Caki2 (cell line): ENCODE data around the gene GAMT. TPM values are rescaled to one million over a fixed set of nuclear protein-coding genes. Genes with fewer than 3 reads are reported as not detected.

Experiments
- DNase-seq: peaks from one replicate; pipeline ENCODE4 v3.0.0-alpha.2; 2015; ENCODE audit warnings: low read depth
- in situ Hi-C: cut with HindIII; loops from 2 replicates; pipeline ENCODE4 v1.10.0; 2016; ENCODE audit warnings: low sequenced_read_pairs, low pct_unique_long_range_greater_than_20kb, mixed read lengths
- total RNA-seq: library from RNA; depleted of rRNA; stranded (reverse); fragments of >200 nt; shearing (Covaris generic); gene quantifications from 2 replicates; pipeline ENCODE4 v1.2.3, GENCODE V29; 2014; ENCODE audit warnings: low replicate concordance

Gene GAMT
- total RNA-seq, 1 experiment from 2014 or later = 68.1 TPM

- in situ Hi-C loops = no loop called here
- no peak for DNase-seq
These were observed 34.1 kb upstream of the GAMT start for GRCh38 chr19:1435378-1435989.

GRCh38 chr19:1434577-1435060 lies 33.3 kb upstream of the GAMT start:
- in situ Hi-C loops = no loop called here
- no peak for DNase-seq

GRCh38 chr19:1434040-1434366 lies 32.7 kb upstream of the GAMT start:
- no peak for DNase-seq
- in situ Hi-C loops = no loop called here

DNA sequence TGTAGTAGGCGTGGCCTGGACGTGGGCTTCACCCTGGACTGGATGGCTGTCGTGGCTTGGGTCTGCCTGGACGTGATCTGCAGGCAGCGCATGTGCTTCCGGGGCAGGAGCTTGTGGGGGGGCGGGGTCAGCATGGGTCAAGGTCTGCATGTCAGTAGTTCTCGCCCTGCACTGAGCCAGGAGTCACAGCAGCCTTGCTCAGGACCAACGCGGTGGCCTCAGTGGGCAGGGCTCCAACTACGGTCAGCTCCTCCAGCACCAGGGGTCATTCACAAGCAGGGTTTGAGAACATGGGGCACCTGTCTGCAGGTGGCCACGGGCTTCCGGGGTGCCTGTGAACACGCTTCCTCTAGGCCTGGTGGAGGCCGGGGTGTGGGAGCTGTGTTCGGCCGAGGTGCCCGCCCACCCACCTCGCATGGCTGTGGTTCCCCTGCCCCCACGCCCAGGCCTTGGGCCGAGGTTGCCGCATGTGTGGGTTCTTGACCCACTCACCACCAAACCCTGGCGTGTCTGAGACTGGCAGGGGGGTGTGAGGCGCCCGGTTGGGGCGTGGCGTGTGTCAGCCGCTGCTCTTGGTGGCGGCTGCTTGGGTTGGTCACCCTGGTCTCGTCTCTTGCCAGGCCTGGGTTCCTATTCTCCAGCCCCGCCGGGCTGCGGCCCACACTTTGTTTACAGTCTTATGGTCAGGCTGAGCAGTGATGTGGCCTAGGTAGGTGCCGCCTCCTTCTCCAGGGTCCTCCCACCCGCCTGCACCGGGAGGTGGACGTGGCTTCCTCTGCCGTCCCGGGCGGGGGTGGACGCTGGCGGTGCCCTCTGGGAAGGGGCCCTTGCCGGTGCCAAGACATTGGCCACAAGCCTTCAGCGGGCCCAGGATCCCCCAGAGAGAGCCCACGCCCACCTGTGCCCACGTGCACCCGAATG lies 32.0 kb upstream of the GAMT start:
- DNase-seq = no peak
- in situ Hi-C loops = no loop called here

DNA sequence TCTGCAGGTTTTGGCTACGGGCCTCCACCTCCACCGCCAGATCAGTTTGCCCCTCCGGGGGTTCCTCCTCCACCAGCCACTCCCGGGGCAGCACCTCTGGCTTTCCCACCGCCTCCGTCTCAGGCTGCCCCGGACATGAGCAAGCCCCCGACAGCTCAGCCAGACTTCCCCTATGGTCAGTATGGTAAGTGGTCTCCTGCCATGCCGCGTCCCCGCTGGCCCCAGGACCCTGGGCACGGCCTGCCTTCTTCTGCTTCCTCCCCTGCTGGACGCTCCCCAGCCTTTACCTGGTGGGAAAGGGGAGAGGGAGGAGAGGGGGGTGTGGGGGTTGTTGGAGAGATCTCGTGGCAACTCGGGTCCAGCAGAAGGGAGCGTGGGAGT lies 31.2 kb upstream of the GAMT start:
- DNase-seq = no peak
- in situ Hi-C loops = no loop called here

- in situ Hi-C loops = no loop called here
- no peak for DNase-seq
These were observed 30.6 kb upstream of the GAMT start for GRCh38 chr19:1431759-1432506.

GRCh38 chr19:1430246-1430645 lies 28.9 kb upstream of the GAMT start:
- no peak for DNase-seq
- in situ Hi-C loops = no loop called here

GRCh38 chr19:1429750-1430149 lies 28.4 kb upstream of the GAMT start:
- in situ Hi-C loops = no loop called here
- DNase-seq = no peak

DNA sequence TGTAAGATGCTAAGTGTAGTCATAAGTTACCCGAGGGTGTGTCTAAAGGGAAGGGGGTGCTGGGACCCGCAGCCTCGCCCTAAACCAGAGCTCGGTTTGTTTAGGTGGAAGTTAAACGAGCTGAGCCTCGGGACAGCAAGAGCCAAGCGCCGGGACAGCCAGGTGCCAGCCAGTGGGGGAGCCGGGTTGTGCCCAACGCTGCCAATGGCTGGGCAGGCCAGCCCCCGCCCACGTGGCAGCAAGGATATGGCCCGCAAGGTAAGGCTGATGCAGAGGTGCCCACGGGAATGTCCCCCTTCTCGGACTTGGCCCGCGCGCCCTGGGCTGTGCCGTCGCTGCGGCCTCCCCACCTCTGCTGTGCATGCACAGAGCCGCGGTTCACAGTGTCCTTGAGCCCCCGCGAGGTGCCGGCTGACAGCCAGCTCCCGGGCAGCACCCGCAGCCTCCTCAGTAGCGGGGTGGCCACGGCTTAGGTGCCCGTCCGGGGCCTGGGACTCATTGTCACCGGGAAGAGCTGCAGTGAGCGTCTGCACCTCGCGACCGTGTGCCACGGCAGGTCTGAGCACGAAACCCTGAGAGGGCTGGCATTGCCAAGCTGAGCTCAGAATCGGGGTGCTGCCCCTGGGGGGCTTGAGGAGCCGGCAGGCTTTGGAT lies 27.5 kb upstream of the GAMT start:
- DNase-seq = no peak
- in situ Hi-C loops = no loop called here

DNA sequence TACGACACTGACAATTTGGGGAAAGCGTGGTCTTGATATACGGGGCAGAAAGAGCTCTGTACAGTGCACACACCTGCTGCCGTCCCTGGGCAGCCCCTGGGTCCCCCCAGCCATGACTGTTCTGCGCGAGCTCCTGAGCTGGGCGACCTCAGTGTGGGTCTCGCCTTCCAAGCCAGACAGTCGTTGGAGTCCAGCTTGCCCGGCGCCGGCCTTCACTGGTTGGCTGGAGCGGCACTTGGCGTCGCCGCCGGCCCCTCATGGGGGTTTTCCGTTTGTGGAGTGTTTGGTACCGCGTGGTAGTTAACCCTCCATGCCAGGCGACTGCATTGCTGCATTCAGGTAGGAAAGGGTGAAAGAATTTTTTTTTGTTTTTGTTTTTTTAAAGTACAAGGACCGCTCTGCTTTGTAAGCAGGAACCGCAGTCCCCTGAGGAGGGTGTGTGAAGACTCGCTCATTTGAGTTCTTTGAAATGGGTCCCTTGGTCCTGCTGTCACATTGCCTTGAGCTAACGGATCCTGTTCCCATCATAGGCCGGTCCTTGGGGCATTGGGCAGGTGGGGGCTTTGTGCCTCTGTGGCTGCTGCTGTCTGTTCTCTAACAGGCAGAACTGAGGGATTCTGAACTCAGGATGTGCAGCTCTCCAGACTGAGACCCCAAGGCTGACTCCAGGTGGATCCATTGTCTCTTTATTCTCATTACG lies 26.0 kb upstream of the GAMT start:
- in situ Hi-C loops = no loop called here
- no peak for DNase-seq

DNA sequence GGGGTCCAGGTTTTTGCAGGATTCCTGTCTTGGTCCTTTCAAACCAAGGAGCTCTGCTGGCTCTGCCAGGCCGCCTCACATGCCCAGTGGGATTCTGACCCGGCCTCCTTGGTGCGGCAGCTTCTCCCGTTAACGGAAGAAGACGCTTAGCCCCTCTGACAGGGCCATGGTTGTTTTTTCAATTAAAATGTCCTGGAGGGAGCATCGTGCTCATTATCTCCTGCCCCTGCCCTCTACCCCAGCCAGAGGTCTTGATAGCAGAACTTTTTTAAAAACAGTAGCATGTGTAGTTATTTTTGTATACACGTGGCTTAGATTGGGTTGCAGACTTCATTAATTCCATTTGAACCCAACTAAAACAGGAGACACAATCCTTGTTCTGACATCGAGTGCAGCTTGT lies 25.4 kb upstream of the GAMT start:
- DNase-seq = no peak
- in situ Hi-C loops = no loop called here

DNA sequence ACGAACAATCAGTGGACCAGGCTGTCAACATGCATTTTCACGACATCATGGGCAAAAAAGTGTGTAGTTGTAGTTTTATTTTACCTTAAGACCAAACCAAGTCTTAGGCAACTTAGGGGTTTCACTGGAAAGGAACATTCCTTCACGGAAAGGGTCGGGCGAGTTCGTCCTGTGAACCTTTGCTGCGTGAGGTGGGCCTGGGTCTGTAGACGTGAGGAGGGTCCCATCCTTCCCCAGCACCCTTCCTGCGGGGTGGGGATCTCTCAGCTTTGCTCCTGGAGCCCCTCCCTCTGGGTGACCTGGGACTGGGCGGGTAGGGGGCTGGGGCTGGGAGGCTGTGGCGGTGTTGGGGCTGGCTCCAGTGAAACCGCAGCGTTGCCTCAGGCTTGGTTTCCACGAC lies 24.6 kb upstream of the GAMT start:
- DNase-seq = no peak
- in situ Hi-C loops = no loop called here

GRCh38 chr19:1425102-1425837 lies 23.9 kb upstream of the GAMT start:
- DNase-seq = no peak
- in situ Hi-C loops = no loop called here

GRCh38 chr19:1424192-1424955 lies 23.0 kb upstream of the GAMT start:
- in situ Hi-C loops = no loop called here
- no peak for DNase-seq

GRCh38 chr19:1423436-1424191 lies 22.3 kb upstream of the GAMT start:
- in situ Hi-C loops = no loop called here
- no peak for DNase-seq

- DNase-seq = no peak
- in situ Hi-C loops = no loop called here
These were observed 21.6 kb upstream of the GAMT start for GRCh38 chr19:1422943-1423342.
